OCI-LY1 (cell line): ENCODE data around the gene TNS3.
"Not testable (repeated sequence)": the region's sequence is repeated elsewhere in the genome, so short reads cannot be mapped to it uniquely, and the experiment has no call there.

Source experiments
- H2AFZ ChIP-seq: fragments of 200-600 bp; sonication (generic), shearing (Covaris generic); 2 replicates; pipeline ENCODE4 v1.6.0; 2014; ENCODE audit warnings: antibody characterized with exemption, mild to moderate bottlenecking, low read length
- H3F3A ChIP-seq: fragments of 200-600 bp; sonication (generic), shearing (Covaris generic); 2 replicates; pipeline ENCODE4 v1.6.0; 2014; ENCODE audit warnings: mild to moderate bottlenecking, antibody characterized with exemption, low read length, moderate library complexity; ENCODE audit not compliant: insufficient read depth
- H3K27ac ChIP-seq: fragments of 200-600 bp; sonication (generic); 2 replicates; pipeline ENCODE4 v1.5.1; 2014; ENCODE audit warnings: low read length, mixed run types, mild to moderate bottlenecking, low read depth; ENCODE audit not compliant: poor library complexity, severe bottlenecking
- H3K27me3 ChIP-seq: fragments of 200-600 bp; sonication (generic); 2 replicates; pipeline ENCODE4 v1.6.0; 2014; ENCODE audit warnings: antibody characterized with exemption, mild to moderate bottlenecking, low read length, moderate library complexity; ENCODE audit not compliant: insufficient read depth
- H3K36me3 ChIP-seq: fragments of 200-600 bp; sonication (generic); 2 replicates; pipeline ENCODE4 v1.6.1; 2014; ENCODE audit warnings: mild to moderate bottlenecking, antibody characterized with exemption, low read length, moderate library complexity, mixed read lengths; ENCODE audit not compliant: insufficient read depth
- H3K4me1 ChIP-seq: fragments of 200-600 bp; sonication (generic); 2 replicates; pipeline ENCODE4 v1.5.1; 2014; ENCODE audit warnings: mild to moderate bottlenecking, low read length, moderate library complexity; ENCODE audit not compliant: insufficient read depth, severe bottlenecking
- H3K4me2 ChIP-seq: fragments of 200-600 bp; sonication (generic), shearing (Covaris generic); 2 replicates; pipeline ENCODE4 v1.6.1; 2014; ENCODE audit warnings: low read length
- H3K4me3 ChIP-seq: fragments of 200-600 bp; sonication (generic); 2 replicates; pipeline ENCODE4 v1.5.1; 2014; ENCODE audit warnings: low read length, low read depth, mild to moderate bottlenecking, mixed read lengths; ENCODE audit not compliant: poor library complexity, severe bottlenecking
- H3K79me2 ChIP-seq: fragments of 200-600 bp; shearing (Covaris generic); 2 replicates; pipeline ENCODE4 v1.6.1; 2016; ENCODE audit warnings: mixed run types, low read length, mixed read lengths; ENCODE audit not compliant: insufficient read depth
- H3K9ac ChIP-seq: fragments of 200-600 bp; sonication (generic), shearing (Covaris generic); 2 replicates; pipeline ENCODE4 v1.6.1; 2014; ENCODE audit warnings: mild to moderate bottlenecking, low read length, mixed read lengths
- H3K9me2 ChIP-seq: fragments of 200-600 bp; sonication (generic), shearing (Covaris generic); 2 replicates; pipeline ENCODE4 v1.6.1; 2014; ENCODE audit warnings: low read depth, mild to moderate bottlenecking, low read length, mixed read lengths
- H3K9me3 ChIP-seq: fragments of 200-600 bp; shearing (Covaris generic); 2 replicates; pipeline ENCODE4 v1.6.1; 2014; ENCODE audit warnings: low read length, mixed read lengths
- H4K20me1 ChIP-seq: fragments of 200-600 bp; sonication (generic), shearing (Covaris generic); 2 replicates; pipeline ENCODE4 v1.6.0; 2016; ENCODE audit warnings: mild to moderate bottlenecking, low read length; ENCODE audit not compliant: insufficient read depth
- EZH2 ChIP-seq: fragments of 200-600 bp; sonication (generic), shearing (Covaris generic); IDR thresholded peaks from 2 replicates; pipeline ENCODE4 v1.8.0; 2017; ENCODE audit warnings: borderline replicate concordance, mixed run types, mild to moderate bottlenecking, antibody characterized with exemption, low read length, moderate library complexity, mixed read lengths
- TF ChIP-seq, protein P1 (sequence below): fragments of 200-600 bp; sonication (generic), shearing (Covaris generic); IDR thresholded peaks from 2 replicates; pipeline ENCODE4 v1.5.1; 2017; ENCODE audit warnings: mild to moderate bottlenecking, antibody characterized with exemption, low read length, moderate library complexity, mixed read lengths

TNS3 gene

DNA sequence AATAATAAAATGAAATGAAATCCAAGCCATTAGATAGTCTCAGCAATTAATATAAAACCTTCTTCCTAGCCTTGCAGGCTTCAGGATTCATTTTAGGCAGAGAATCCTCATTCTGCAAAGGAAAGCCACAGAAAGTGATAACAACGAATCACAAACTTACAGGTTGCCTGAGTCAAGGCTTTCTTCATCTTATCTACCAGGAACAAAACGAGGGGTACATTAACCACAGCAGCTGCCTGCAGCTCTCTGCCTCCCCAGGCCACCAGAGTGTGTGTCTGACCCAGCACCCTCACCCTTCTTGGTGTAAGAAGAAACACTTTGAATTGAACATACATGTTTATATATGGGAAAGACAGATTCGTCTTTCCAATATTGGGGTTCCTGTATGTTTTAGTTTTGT is 12.5 kb upstream of the TNS3 start:
- no peaks in the 10 kb centered on the region for H3K79me2 ChIP-seq
- H3K4me3 ChIP-seq: no peak overlapping the region
- no peak overlapping the region for H3K4me2 ChIP-seq
- peaks cover 10% of the 10 kb centered on the region for H3K4me1 ChIP-seq
- TF ChIP-seq EZH2: no peak
- TF ChIP-seq, protein P1, sequence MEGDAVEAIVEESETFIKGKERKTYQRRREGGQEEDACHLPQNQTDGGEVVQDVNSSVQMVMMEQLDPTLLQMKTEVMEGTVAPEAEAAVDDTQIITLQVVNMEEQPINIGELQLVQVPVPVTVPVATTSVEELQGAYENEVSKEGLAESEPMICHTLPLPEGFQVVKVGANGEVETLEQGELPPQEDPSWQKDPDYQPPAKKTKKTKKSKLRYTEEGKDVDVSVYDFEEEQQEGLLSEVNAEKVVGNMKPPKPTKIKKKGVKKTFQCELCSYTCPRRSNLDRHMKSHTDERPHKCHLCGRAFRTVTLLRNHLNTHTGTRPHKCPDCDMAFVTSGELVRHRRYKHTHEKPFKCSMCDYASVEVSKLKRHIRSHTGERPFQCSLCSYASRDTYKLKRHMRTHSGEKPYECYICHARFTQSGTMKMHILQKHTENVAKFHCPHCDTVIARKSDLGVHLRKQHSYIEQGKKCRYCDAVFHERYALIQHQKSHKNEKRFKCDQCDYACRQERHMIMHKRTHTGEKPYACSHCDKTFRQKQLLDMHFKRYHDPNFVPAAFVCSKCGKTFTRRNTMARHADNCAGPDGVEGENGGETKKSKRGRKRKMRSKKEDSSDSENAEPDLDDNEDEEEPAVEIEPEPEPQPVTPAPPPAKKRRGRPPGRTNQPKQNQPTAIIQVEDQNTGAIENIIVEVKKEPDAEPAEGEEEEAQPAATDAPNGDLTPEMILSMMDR: no peak
- no peak overlapping the region for H3K27ac ChIP-seq
- H2AFZ ChIP-seq: no peak overlapping the region
- peaks cover 20% of the 10 kb centered on the region for H3K9me3 ChIP-seq
- no peaks in the 10 kb centered on the region for H3K9me2 ChIP-seq
- H4K20me1 ChIP-seq: no peaks in the 10 kb centered on the region
- no peaks in the 10 kb centered on the region for H3K36me3 ChIP-seq
- H3K27me3 ChIP-seq: no peaks in the 10 kb centered on the region
- no peak overlapping the region for H3K9ac ChIP-seq
- H3F3A ChIP-seq: no peaks in the 10 kb centered on the region

- no peak overlapping the region for H3K27ac ChIP-seq
Observed at GRCh38 chr7:47591655-47592572, 10.0 kb upstream of the TNS3 start.

GRCh38 chr7:47591089-47591654 is 9.3 kb upstream of the TNS3 start:
- H3K9me2 ChIP-seq: no peaks in the 10 kb centered on the region
- no peaks in the 10 kb centered on the region for H3F3A ChIP-seq
- no peak overlapping the region for H3K4me2 ChIP-seq
- H3K9me3 ChIP-seq: peaks cover 2% of the 10 kb centered on the region; the same call in 1 of the 2 replicates
- TF ChIP-seq, protein P1: no peak
- no peak for TF ChIP-seq EZH2
- H3K79me2 ChIP-seq: no peaks in the 10 kb centered on the region
- H3K36me3 ChIP-seq: no peaks in the 10 kb centered on the region
- no peak overlapping the region for H3K9ac ChIP-seq
- no peaks in the 10 kb centered on the region for H3K27me3 ChIP-seq
- H3K4me1 ChIP-seq: peaks cover 26% of the 10 kb centered on the region
- H2AFZ ChIP-seq: no peak overlapping the region
- no peaks in the 10 kb centered on the region for H4K20me1 ChIP-seq
- H3K27ac ChIP-seq: no peak overlapping the region
- no peak overlapping the region for H3K4me3 ChIP-seq

More at GRCh38 chr7:47591655-47592572, 10.0 kb upstream of the TNS3 start:
- H3K9me2 ChIP-seq: no peaks in the 10 kb centered on the region
- H4K20me1 ChIP-seq: no peaks in the 10 kb centered on the region
- H3K27me3 ChIP-seq: no peaks in the 10 kb centered on the region
- TF ChIP-seq, protein P1: no peak
- no peak for TF ChIP-seq EZH2
- H3F3A ChIP-seq: no peaks in the 10 kb centered on the region
- peaks cover 22% of the 10 kb centered on the region for H3K4me1 ChIP-seq
- no peak overlapping the region for H3K4me2 ChIP-seq
- H3K9me3 ChIP-seq: peaks cover 8% of the 10 kb centered on the region
- no peak overlapping the region for H3K9ac ChIP-seq
- H3K4me3 ChIP-seq: no peak overlapping the region
- H3K79me2 ChIP-seq: no peaks in the 10 kb centered on the region
- no peak overlapping the region for H2AFZ ChIP-seq
- H3K36me3 ChIP-seq: no peaks in the 10 kb centered on the region

GRCh38 chr7:47590215-47590614 is 8.3 kb upstream of the TNS3 start:
- not testable (repeated sequence) for H2AFZ ChIP-seq, H3K27me3 ChIP-seq
- peaks cover 26% of the 10 kb centered on the region for H3K4me1 ChIP-seq

More at GRCh38 chr7:47590215-47590614, 8.3 kb upstream of the TNS3 start:
- H3K9ac ChIP-seq, H3K4me3 ChIP-seq, H3K9me3 ChIP-seq, H3K36me3 ChIP-seq, H3F3A ChIP-seq, H4K20me1 ChIP-seq, H3K9me2 ChIP-seq, H3K79me2 ChIP-seq, H3K4me2 ChIP-seq, H3K27ac ChIP-seq: not testable (repeated sequence)
